CD4-positive, alpha-beta T cell treated with Interleukin-15 for 1 hour (primary cell): ENCODE results near the gene CAV2.
"Not testable (repeated sequence)": the region's sequence is repeated elsewhere in the genome, so short reads cannot be mapped to it uniquely, and the experiment has no call there.

Experiments
- DNase-seq: peaks from one replicate; pipeline ENCODE4 v3.0.0-alpha.2; 2020

CAV2 gene

DNA sequence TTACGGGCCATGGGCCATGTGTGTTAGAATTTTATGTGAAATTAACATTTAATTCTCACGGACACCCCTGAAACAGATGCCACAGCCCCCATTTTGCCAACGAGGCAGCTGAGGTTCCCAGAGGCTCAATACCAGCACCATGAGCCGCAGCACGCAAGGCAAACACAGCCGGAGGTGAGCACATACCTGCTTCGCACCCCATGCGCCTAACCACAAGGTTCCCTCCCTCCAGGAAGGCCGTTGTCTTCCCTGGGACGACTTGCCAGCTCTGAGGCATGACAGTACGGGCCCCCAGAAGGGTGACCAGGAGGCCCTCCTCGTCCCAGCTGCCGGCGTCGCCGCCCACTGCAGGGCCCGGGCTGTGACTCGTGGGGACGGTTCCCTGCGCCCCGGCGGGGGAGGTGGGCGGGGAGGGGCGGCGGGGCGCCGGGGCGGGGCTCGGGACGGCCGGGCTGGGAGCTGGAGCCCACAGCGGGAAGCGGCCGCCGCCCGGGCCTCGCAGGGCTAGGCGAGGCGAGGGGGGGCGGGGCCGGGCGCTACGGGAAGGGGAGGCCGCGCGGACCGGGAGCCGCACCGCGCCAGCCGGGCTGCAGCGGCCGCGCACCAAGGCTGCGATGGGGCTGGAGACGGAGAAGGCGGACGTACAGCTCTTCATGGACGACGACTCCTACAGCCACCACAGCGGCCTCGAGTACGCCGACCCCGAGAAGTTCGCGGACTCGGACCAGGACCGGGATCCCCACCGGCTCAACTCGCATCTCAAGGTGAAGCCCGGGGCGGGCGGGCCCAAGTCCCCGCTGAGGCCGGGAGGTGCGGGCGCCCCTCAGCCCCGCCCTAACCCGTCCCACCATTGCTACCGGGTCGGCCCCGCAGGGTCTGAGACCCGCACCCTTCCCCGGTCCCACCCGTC, at the start of gene CAV2:
CAV2 (plus strand) TSS at position 571 of the 910 bp plus-strand sequence; CDS start at position 615, 44 bp downstream.
- no peak for DNase-seq

DNA sequence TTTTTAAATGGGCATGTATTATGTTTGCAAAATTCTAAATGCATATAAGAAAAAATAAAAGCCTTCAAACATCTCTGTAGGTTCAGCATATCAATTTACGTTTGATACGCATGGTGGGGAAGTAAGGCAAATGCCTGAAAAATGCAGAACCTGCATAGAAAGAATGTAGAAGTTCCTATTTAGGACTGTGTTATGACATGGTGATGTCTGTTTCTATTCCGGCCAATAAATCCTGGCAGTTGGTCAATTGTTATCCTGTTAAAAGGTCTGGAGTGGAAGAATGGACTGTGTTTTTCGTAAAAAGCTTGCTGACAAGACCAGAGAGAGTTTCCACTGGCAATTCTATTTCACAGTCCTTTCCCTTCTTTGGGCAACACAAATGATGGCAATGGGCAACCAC, 49.6 kb upstream of the CAV2 start:
- no peak for DNase-seq

DNA sequence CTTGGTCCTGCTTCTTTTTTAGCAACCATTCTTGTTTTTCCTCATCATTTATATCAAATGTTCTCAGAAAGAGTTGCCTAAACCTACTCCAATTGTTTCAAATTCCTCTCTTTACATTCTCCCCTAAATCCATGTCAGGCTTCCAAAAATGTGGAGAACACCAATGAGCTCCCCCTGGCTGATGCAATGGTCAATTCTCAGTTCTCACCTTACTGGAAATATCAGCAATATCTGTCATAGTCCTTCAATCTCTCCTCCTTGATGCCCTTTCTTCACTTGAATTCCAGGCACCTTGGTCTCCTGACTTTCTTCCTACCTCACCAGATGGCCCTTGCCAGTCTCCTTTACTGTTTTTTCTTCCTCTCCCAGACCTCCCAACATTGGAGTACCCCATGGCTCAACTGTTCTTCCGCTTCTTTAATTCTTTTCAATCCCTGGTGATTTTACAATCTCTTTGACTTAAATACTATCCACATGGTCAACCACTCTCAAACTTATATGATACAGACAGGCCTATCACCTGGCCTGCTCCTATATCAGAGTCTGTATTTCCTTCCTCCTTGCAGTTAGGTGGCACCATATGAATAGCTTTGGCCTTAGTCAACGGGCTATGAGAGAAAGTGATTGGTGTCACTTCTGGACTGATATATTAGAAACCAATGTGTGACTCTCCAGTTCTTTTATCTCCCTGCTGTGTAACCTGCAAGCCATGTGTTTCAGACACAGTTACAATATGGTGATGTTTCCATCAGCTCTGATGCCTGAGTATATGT, 47.4 kb upstream of the CAV2 start:
- DNase-seq, result no peak

DNA sequence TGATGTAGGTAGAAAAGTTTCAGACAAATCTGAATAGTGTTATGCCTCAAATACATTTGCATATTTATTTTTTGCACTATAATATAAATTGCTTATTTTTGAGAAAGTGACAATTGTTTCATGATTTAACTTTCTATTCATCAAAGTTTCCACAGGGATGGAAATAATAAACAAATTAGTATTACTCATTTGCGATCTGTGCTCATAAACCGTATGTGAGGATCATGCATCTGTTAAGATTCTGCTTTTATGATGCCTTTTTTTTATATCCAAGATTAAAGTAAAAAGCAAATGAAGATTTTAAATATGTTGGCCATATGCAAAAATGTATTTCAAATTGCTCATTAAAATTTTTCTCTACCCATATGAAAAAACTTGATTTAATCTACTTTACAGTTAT, 45.2 kb upstream of the CAV2 start:
- no peak for DNase-seq

DNA sequence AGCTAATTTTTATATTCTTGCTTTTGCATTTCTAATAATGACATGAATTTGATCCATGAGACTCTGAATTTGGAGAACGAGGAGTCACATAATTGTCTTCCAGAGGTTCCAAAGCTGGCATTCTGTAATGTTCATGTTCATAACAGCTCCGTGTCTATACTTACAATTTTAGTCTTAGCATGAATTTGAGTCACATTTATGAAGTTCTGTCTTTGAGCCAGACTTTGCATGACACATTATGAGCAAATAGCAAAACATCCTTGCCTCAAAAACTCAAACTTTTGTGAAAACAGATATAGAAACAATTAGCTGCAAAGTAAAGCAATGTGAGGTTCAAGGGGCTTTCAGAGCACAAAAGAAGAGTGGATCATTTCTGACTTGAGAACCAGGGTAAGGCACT, 44.5 kb upstream of the CAV2 start:
- no peak for DNase-seq

- no peak for DNase-seq
Observed at GRCh38 chr7:116455499-116455898, 44.0 kb upstream of the CAV2 start.

GRCh38 chr7:116461500-116461899, 38.0 kb upstream of the CAV2 start:
- no peak for DNase-seq

DNA sequence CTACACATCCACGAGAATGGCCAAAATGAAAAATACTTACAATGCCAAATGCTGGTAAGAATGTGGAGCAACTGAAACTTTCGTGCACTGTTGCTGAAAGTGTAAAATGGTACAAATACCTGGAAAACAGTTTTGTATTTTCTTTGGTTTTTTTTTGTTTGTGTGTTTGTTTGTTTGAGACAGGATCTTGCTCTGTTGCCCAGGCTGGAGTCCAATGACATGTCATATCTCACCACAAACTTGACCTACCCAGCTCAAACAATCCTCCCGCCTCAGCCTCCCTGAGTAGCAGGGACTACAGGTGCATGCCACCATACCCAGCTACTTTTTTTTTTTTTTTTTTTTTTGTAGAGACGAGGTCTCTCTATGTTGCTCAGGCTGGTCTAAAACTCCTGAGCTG, 35.6 kb upstream of the CAV2 start:
- DNase-seq, result no peak

GRCh38 chr7:116464375-116464774, 35.2 kb upstream of the CAV2 start:
- no peak for DNase-seq

- DNase-seq, result no peak
Observed at GRCh38 chr7:116465125-116465524, 34.4 kb upstream of the CAV2 start.

- DNase-seq, result no peak
Observed at GRCh38 chr7:116468534-116468933, 31.0 kb upstream of the CAV2 start.

DNA sequence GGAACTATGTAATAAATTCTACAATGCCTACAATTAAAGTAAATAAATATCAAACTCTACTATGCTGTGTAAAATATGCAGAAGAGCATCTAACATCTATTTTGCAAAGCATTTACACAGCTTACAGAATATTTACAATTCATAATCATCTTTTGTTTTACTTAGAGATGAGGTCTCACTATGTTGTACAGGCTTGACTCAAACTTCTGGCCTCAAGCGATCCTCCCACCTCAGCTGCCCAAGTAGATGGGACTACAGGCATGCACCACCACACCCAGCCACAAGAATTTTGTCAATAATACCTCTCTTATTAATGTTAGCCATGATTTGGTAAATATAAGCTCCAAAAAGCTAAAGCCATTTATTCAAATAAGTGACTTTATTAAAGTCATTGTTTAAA, 21.9 kb upstream of the CAV2 start:
- DNase-seq, result no peak

GRCh38 chr7:116478834-116479233, 20.7 kb upstream of the CAV2 start:
- no peak for DNase-seq

DNA sequence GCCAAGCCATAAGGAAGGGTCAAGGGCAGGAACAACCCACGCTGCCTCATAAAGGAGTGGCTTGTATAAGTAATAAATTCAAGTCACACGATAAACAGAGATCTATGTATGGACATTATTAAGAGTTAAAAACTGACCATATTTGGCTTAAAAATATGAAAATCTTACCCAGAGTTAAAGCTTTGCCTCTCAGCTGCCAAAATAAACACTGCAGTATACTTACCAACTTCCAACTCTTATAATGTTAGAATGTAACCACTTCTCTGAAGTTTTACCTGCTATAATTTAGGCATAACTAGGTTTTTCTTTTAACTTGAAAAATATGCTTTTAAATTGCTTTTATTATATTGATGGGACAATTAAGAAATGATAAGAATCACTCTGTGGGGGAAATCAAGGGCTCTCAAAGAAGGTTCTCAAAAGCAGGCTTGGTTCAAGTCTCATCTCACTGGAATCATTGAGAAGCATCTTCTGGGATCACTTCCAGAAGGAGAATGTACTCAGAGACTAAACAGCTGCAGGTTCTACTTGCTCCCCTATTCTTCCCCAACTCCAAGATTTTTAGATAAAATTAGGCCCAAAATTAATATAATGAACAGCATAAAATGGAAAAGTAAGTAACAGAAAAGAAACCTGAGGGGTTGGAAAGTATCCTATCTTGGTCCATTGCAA, 16.1 kb upstream of the CAV2 start:
- DNase-seq, result no peak

DNA sequence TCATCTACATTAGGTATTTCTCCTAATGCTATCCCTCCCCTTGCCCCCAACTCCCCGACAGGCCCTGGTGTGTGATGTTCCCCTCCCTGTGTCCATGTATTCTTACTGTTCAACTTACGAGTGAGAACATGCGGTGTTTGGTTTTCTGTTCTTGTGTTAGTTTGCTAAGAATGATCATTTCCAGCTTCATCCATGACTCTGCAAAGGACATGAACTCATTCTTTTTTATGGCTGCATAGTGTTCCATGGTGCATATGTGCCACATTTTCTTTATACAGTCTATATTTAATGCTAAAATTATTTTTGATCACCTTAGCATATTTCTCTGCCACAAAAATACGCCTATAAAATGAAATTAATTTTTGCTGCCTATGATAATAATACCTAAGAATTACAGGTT, 15.1 kb upstream of the CAV2 start:
- not testable (repeated sequence) for DNase-seq

- DNase-seq, result no peak
Observed at GRCh38 chr7:116487907-116488521, 11.5 kb upstream of the CAV2 start.

GRCh38 chr7:116490351-116490750, 9.2 kb upstream of the CAV2 start:
- DNase-seq, result no peak

GRCh38 chr7:116491887-116492653, 7.5 kb upstream of the CAV2 start:
- DNase-seq, result no peak

- DNase-seq, result no peak
Observed at GRCh38 chr7:116492654-116493109, 6.9 kb upstream of the CAV2 start.

- DNase-seq, result no peak
Observed at GRCh38 chr7:116493449-116493848, 6.1 kb upstream of the CAV2 start.

- no peak for DNase-seq
Observed at GRCh38 chr7:116494472-116494871, 5.1 kb upstream of the CAV2 start.

GRCh38 chr7:116495736-116496135, 3.8 kb upstream of the CAV2 start:
- no peak for DNase-seq
